Measurements from ENCODE around the gene METRN.
A peak's percentile ranks its signal among the peaks of the same experiment; 100 is the strongest.

The METRN gene

DNA sequence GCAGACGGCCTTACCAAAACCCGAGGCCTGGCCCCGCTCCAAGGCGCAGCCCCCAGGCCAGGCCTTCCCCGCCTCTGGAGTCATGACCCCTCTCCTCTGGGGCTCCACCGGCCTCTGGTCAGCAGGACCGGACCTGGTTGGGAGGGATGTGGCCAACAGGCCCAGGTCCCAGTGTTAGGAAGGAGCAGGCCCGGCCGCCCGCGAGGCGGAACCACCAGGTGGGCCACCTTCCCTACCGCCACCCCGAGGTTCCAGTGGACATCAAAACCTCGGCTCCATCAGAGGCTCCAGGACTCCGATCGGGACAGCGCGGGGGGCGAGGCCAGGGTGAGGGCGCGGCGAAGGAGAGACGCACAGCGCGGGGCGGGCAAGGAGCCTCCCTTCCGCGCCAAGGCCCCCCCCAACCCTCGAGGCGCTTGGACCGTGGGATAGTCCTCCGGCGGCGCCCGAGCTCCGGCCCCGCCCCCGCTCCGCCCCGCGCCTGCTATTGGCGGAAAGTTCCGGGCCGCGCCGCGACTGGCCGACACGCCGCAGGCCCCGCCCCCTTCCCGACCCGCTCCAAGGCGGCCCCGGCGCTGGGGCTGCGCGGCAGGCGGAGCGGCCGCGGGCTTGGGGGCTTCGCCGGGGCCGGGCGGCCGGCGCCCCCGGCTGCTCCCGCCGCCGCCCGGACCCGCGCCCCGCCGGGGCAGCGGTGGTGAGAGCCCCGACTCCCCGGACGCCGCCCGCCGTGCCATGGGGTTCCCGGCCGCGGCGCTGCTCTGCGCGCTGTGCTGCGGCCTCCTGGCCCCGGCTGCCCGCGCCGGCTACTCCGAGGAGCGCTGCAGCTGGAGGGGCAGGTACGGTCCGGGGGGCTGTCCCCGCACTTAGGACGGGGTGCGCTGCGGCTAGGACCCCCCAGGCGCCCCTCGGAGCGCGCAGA is at the start of gene METRN:
Gene METRN (plus strand): TSS at position 561 of the 919 bp plus-strand sequence. CDS start 172 bp downstream, at position 733.
- peak; percentile 72 to 79 for DNase-seq (ENCODE audit: low read depth in 2 of 2)

DNA sequence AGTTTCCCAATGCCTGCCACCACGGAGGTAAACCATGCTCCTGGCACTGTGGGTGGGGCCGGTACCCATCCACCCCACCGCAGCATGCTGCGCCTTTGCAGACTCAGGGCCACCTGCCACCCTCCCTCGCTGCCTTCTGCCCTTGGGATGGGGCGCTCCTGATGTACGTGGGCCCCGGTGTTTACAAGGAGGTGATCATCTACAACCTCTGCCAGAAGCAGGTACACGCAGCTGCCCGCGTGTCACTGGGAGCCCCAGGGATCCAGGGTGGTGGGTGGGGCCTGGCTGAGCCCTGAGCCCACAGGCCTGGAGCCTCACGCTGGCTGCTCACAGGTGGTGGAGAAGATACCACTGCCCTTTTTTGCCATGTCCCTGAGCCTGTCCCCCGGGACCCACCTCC is 48.3 kb upstream of the METRN start:
- no peak for DNase-seq (ENCODE audit: low read depth in 2 of 2)

DNA sequence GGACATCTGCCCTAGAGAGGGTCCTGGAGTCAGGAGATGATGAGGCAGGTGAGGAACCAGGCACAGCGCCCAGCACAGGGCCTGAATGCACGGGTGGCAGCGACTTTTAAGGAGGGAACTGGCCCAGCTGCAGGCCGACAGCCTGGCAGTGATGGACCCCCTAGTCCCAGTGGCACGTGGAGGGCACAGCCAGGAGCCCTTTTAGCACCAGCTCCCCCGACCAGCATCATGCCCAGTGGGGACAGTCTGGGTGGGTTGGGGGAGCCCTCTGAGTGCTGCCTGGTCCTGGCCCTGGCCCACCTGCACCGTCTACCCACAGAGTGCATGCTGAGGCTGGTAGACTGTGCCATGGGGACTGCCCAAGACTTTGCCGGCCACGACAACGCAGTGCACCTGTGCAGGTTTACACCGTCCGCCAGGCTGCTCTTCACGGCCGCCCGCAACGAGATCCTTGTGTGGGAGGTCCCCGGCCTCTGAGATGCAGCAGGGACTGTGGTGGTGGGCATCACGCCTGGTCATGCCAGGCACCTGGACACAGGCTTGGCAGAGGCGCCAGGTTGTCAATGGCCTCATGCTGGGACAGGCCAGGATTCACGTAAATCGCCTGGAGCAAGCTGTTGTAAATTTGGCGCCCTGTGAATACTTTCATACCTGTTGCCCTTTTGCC is 47.7 kb upstream of the METRN start:
- no peak for DNase-seq (ENCODE audit: low read depth in 2 of 2)

DNA sequence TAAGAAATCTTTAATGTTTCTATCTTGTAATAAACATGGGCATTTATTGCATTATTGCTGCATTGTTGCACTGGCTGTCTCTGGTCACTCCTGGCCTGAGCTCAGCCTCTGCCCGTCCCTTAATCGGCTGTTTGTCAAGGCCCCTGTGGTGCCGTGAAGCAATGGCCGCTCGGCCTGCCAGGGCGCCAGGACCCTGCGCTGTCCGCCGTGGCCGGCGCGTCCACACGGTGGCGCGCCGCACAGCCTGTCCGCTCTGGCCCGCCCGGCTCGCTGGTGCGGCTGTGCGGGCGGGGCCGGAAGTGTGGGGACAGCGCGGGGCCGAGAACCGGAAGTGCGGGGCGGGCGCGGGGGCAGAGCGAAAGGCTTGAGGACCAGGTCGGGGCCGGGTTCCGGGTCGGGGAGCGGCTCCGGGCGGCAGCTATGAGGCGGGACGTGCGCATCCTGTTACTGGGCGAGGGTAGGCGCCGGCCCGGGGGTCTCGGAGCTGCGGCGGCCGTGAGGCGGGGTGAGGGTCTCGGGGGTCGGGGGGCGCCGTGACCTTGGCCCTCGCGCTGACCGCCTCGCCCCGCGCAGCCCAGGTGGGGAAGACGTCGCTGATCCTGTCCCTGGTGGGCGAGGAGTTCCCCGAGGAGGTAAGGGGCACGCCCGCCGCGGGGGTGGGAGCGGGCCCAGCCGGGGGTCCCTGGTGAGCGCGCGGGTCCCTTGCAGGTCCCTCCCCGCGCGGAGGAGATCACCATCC is 47.0 kb upstream of the METRN start, which contains the start of gene RHOT2:
Gene RHOT2 (plus strand): TSS at position 353 of the 739 bp plus-strand sequence. CDS start 68 bp downstream, at position 421.
- peak; percentile 78 to 88 for DNase-seq (ENCODE audit: low read depth in 2 of 2)

DNA sequence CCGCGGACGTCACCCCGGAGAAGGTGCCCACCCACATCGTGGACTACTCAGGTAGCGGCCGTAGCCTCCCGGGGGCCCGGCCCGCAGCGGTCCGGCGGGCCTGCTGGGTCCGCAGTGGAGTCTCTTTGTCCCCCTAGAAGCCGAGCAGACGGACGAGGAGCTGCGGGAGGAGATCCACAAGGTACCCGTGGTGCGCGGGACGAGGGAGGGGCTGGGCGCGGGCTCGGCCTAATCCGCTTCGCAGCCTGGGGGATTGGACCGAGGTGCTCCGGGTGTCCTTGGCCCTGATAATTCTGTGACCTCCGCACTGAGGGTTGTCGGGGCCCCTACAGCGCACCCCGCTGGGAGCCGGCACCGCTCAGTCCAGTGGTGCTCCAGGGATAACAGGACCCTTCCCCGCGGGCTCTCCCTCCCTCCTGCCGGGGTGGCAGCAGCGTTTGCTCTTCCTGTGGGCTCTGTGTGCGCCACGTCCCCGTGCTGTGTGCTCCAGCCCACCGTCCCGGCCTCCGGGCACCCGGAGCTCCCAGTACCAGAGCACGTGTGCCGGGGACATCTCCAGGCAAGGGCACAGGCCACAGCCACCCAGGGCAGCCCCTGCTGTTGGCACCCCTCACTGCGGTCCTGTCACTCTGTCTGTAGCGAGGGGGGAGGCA is 46.3 kb upstream of the METRN start:
- DNase-seq (ENCODE audit: low read depth in 2 of 2) = no peak

DNA sequence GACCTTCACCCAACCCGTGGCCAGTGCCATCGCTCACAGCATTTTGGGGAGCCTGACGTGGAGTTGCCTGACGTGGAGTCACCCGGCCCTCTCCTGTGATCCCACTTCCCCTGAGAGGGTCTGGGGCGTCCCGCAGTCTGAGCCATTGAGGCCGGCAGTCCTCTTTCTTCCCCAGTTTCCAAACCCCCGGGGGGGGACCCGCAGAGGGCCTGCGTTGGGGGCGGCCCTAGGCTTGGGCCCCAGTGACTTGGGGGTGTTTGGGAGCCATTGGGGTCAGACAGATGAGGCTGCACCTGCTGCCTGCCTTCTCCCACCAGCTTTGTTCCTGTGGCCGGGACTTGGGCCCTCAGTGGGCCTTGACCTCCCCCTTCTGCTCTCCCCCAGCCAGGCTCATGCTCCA is 45.3 kb upstream of the METRN start:
- DNase-seq (ENCODE audit: low read depth in 2 of 2) = no peak

DNA sequence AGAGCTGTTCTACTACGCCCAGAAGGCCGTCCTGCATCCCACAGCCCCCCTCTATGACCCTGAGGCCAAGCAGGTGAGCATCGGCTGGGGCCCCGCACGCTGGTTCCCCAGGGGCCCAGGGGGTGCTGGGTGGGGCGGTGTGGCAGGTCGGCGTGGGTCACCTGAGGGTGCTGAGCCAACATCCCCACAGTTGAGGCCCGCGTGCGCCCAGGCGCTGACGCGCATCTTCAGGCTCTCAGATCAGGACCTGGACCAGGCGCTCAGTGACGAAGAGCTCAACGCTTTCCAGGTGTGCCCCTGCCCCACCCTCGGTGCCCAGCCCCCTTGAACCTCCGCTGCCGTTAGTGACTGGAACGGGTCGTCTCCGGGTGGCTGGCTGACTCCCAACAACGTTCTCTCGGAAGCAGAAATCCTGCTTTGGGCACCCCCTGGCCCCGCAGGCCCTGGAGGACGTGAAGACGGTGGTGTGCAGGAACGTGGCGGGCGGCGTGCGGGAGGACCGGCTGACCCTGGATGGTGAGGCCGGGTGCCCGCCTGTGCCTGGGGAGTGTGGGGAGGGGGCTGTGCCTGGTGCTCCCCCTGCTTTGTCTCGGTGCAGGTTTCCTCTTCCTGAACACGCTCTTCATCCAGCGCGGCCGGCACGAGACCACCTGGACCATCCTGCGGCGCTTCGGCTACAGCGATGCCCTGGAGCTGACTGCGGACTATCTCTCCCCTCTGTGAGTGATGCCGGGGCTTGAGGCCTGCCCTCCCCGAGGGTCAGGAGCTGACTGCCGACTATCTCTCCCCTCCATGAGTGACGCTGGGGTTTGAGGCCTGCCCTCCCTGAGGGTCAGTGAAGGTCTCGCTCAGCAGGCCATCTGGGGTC is 44.2 kb upstream of the METRN start:
- no peak for DNase-seq (ENCODE audit: low read depth in 2 of 2)

DNA sequence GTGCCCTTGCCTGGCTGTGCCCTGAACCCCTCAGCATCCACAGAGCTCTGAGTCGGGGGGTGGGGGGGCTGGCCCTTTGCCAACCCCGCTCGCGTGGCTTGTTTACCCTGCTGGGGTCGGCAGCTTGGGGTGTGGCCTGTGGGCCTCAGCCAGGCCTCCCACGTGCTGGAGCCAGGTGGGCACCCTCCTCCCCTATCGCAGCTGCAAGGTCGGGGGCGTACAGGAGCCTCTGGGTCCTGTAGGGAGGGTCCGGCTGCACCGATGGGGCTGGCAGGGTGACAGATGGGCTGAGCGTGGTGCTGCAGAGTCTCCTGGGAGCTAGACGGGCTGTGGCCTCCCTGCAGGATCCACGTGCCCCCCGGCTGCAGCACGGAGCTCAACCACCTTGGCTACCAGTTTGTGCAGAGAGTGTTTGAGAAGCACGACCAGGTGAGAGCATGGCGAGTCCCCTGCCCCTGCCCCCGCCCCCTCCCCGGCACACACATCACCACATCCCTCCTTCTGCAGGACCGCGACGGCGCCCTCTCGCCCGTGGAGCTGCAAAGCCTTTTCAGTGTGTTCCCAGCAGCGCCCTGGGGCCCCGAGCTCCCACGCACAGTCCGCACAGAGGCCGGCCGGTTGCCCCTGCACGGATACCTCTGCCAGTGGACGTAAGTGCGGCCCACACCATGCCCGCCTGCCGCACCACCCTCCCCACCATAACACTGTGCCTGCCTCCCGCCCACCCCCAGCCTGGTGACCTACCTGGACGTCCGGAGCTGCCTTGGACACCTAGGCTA is 43.4 kb upstream of the METRN start:
- DNase-seq (ENCODE audit: low read depth in 2 of 2) = no peak

DNA sequence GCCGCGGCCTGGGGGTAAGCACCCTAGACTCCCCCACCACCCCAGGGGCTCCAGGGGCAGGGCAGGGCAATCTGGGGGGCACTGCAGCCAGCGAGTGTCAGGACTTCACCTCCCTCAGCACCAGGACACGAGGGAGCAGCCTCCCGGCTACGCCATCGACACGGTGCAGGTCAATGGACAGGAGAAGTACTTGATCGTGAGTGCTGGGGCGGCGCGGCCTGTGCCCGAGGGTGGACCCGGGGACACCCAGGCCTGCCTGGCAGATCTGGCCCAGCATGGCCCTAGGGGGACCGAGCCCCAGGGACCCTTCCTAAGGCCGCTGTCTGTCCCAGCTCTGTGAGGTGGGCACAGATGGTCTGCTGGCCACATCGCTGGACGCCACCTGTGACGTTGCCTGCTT is 42.5 kb upstream of the METRN start:
- DNase-seq (ENCODE audit: low read depth in 2 of 2) = no peak

DNA sequence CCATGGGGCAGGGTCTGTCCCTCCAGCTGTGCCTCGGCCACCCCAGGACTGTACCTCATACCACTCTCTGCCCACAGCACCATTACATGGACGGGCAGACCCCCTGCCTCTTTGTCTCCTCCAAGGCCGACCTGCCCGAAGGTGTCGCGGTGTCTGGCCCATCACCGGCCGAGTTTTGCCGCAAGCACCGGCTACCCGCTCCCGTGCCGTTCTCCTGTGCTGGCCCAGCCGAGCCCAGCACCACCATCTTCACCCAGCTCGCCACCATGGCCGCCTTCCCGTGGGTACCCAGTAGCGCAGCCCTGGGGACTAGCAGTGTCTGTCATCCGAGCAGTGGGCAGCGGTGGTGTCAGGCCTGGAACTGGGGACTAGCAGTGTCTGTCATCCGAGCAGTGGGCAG is 42.1 kb upstream of the METRN start:
- DNase-seq (ENCODE audit: low read depth in 2 of 2) = no peak

DNA sequence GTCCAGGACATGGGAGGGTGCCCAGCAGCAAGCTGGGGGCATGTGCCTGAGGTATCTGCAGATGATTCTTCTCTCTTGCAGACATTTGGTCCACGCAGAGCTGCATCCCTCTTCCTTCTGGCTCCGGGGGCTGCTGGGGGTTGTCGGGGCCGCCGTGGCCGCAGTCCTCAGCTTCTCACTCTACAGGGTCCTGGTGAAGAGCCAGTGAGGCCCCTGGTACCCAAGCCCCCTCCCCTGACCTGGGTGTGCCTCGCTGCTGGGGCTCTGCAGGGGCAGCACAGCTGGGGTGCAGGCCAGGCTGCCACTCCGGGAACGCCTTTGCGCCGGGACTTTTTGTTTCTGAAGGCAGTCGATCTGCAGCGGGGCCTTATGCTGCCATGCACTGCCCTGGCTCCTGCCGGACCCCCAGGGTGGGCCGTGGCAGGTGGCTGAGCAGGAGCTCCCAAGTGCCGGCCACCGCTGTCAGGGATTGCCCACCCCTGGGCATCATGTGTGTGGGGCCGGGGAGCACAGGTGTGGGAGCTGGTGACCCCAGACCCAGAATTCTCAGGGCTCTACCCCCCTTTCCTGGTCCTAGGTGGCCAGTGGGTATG is 41.4 kb upstream of the METRN start:
- no peak for DNase-seq (ENCODE audit: low read depth in 2 of 2)

DNA sequence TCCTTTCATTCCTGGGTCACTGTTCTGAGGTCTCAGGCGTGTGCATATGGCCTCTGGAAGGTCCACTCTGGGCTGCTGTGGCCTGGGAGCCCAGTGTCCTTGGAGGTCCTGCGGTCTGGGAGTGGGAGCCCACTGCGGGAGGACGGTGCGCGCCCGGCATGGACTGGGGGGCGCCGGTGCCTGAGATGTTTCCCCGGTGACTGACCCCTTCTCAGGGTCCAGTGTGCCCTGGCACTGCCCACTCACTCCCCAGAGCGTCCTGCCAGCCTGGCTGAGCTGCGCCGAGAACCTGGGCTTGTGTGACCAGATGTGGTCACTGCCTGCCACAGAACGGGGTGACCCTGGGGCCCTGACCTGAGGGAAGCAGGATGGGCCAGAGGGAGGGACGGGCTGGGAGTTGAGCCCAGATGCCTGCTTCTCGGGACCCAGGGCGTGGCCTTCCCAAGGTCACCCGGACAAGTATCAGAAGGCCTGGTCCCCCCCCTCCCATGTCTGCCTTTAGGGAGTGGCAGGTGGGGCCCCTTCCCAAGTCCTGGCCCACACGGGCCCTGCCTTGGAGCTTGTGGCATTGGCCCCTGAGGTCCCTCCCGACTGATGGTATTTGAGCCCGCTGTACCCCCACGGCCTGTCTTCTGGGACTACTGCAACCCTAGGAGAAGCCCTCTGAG is 40.6 kb upstream of the METRN start:
- no peak for DNase-seq (ENCODE audit: low read depth in 2 of 2)

DNA sequence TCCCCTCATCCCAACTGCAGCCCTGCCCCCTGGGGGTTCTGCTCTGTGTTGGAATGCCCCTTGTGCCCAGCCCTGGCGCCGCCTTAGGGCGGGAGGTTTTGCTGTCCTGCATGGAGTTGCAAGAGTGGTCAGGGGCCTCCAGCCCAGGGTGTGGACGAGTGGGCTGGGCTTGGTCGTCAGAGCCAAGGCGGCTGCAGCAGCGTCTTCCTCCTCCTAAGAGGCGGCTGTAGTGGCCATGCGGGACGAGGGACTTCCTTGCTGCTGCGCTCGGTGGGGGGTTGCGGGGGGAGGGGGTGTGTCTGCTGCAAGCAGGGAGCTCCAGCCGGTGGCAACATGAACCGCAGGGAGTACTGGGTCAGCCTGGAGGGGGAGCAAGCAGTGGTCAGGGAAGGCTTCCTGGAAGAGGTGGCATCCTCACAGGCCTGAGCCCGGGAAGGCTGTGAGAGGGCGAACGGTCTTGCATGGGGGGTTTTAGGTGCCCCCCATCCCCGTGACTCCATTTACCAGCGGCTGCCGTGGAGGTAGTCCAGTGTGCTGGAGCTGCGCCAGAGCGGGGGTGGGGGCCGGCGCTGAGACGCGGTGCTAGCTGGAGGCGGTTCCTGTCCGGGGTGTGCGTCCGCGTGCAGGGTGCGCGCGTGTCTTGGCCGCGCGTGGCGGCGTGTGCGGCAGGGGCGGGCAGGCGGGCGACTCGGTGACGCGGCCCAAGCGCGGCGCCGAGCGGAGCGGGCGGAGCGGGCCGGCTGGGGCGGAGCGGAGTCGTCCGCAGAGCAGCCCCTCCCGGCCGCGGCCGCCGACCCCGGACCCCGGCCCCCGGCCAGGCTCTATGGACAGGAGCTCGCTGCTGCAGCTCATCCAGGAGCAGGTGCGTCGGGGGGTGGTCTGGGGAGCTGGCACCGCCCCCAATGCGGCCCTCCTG is 39.7 kb upstream of the METRN start, which contains the start of gene RHBDL1:
Gene RHBDL1 (plus strand): TSS at position 704 of the 916 bp plus-strand sequence. CDS start 120 bp downstream, at position 824.
- DNase-seq (ENCODE audit: low read depth in 2 of 2) = no peak

DNA sequence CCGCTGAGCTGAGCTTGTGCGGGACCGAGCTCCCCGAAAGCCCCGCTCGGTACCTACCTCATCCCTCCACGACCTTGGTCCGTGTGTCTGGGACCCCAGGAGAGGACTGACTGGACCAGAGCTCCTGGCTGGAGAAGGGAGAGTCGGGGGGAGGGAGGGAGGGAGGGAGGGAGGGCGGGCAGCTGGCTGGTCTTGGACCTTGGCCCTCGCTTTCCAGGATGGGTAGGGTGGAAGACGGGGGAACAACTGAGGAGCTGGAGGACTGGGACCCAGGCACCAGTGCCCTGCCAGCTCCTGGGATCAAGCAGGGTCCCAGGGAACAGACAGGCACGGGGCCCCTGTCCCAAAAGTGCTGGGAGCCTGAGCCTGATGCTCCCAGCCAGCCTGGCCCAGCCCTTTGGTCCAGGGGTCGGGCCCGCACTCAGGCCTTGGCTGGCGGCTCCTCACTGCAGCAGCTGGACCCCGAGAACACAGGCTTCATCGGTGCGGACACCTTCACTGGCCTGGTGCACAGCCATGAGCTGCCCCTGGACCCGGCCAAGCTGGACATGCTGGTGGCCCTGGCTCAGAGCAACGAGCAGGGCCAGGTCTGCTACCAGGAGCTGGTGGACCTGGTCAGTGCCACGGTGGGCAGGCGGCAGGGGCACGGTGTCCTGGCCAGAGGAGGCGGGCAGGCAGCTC is 38.9 kb upstream of the METRN start:
- no peak for DNase-seq (ENCODE audit: low read depth in 2 of 2)

DNA sequence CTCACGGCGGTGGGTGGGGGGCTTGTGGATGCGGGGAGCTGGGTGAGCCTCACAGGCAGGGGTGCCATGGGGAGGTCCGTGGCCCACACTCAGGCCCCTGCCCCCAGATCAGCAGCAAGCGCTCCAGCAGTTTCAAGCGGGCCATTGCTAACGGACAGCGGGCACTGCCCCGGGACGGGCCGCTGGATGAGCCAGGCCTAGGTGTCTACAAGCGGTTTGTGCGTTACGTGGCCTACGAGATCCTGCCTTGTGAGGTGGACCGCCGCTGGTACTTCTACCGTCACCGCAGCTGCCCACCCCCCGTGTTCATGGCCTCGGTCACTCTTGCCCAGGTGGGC is 38.4 kb upstream of the METRN start:
- no peak for DNase-seq (ENCODE audit: low read depth in 2 of 2)

DNA sequence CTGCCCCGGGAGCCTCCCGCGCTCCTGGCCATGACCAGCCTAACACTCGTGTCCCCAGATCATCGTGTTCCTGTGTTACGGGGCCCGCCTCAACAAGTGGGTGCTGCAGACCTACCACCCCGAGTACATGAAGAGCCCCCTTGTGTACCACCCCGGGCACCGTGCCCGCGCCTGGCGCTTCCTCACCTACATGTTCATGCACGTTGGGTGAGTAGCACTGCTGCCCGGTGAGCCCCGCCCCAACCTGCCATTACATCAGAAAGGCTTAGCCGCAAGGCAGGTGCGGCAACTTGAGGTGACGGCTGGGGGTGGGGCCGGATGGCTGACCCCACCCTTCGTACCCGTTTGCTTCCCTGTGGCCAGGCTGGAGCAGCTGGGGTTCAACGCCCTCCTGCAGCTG is 38.0 kb upstream of the METRN start:
- no peak for DNase-seq (ENCODE audit: low read depth in 2 of 2)

All from stimulated activated CD8-positive, alpha-beta memory T cell treated with anti-CD3 and anti-CD28 coated beads, Interleukin-15, amount 100 ng/mL, for 4 hours (primary cell).